ENCODE measurements around the gene MAPT. TPM values are rescaled to one million over a fixed set of nuclear protein-coding genes. Genes with fewer than 3 reads are reported as not detected.

The MAPT gene
- total RNA-seq, 1 experiment from 2014 or later: 8.3 TPM

GRCh38 chr17:46028374-46028773, 134.0 kb downstream of the MAPT start:
- no peaks in the 10 kb centered on the region for H3K9me3 ChIP-seq (ENCODE audit: low read depth, low read length, poor library complexity, severe bottlenecking)
- H3K36me3 ChIP-seq (ENCODE audit: insufficient read depth, low read length, poor library complexity, severe bottlenecking): peaks cover 14% of the 10 kb centered on the region
- no peak overlapping the region for H3K4me3 ChIP-seq (ENCODE audit: low read depth, low read length, poor library complexity, severe bottlenecking)
- no peak overlapping the region for H3K27ac ChIP-seq (ENCODE audit: low read depth, low read length, poor library complexity, severe bottlenecking)
- intact Hi-C loops (cut with micrococcal nuclease; ENCODE audit: unreplicated experiment): no loop called here
- ChIA-PET POLR2A (ENCODE audit: low non-redundant PET) (no interaction called here), CTCF (no interaction called here)
- TF ChIP-seq CTCF (conservative IDR thresholded peaks at IDR 0.05; ENCODE audit: low read depth, low read length) (no peak), EZH2 (IDR thresholded peaks at IDR 0.05; ENCODE audit: borderline replicate concordance, low read depth, low read length, poor library complexity, severe bottlenecking) (no peak)
- no peak for DNase-seq (ENCODE audit: low spot score)
- H3K27me3 ChIP-seq (replicated peaks; ENCODE audit: insufficient read depth, low read depth, low read length, poor library complexity): no peaks in the 10 kb centered on the region
- H3K4me1 ChIP-seq (ENCODE audit: insufficient read depth, low read length, poor library complexity, severe bottlenecking): no peaks in the 10 kb centered on the region
- no TSS peak for BruUV-seq (replicated peaks)

- peaks cover 21% of the 10 kb centered on the region for H3K36me3 ChIP-seq (ENCODE audit: insufficient read depth, low read length, poor library complexity, severe bottlenecking)
- no peaks in the 10 kb centered on the region for H3K9me3 ChIP-seq (ENCODE audit: low read depth, low read length, poor library complexity, severe bottlenecking)
- POLR2A ChIA-PET (ENCODE audit: low non-redundant PET): no interaction called here
- H3K4me3 ChIP-seq (ENCODE audit: low read depth, low read length, poor library complexity, severe bottlenecking): no peak overlapping the region
- CTCF ChIA-PET: interaction anchor here (0.6 kb wide), 1 partner anchor 164 kb away, joined by 4 read pairs; the partner anchor contains the start of gene KANSL1
- no TSS peak for BruUV-seq (replicated peaks)
- intact Hi-C loops (cut with micrococcal nuclease; ENCODE audit: unreplicated experiment): no loop called here
- TF ChIP-seq EZH2 (IDR thresholded peaks at IDR 0.05; ENCODE audit: borderline replicate concordance, low read depth, low read length, poor library complexity, severe bottlenecking): no peak
- no peak for TF ChIP-seq CTCF (conservative IDR thresholded peaks at IDR 0.05; ENCODE audit: low read depth, low read length)
- DNase-seq (ENCODE audit: low spot score): no peak
- H3K27ac ChIP-seq (ENCODE audit: low read depth, low read length, poor library complexity, severe bottlenecking): no peak overlapping the region
- H3K4me1 ChIP-seq (ENCODE audit: insufficient read depth, low read length, poor library complexity, severe bottlenecking): no peaks in the 10 kb centered on the region
- no peaks in the 10 kb centered on the region for H3K27me3 ChIP-seq (replicated peaks; ENCODE audit: insufficient read depth, low read depth, low read length, poor library complexity)
Observed at GRCh38 chr17:46028981-46029565, 134.7 kb downstream of the MAPT start.

- ChIA-PET CTCF (interaction anchor here (0.6 kb wide), 1 partner anchor 163 kb away, joined by 4 read pairs; the partner anchor contains the start of gene KANSL1), POLR2A (ENCODE audit: low non-redundant PET) (no interaction called here)
- TF ChIP-seq CTCF (conservative IDR thresholded peaks at IDR 0.05; ENCODE audit: low read depth, low read length) (no peak), EZH2 (IDR thresholded peaks at IDR 0.05; ENCODE audit: borderline replicate concordance, low read depth, low read length, poor library complexity, severe bottlenecking) (no peak)
- H3K4me3 ChIP-seq (ENCODE audit: low read depth, low read length, poor library complexity, severe bottlenecking): no peak overlapping the region
- H3K4me1 ChIP-seq (ENCODE audit: insufficient read depth, low read length, poor library complexity, severe bottlenecking): no peaks in the 10 kb centered on the region
- DNase-seq (ENCODE audit: low spot score): no peak
- no TSS peak for BruUV-seq (replicated peaks)
- H3K27ac ChIP-seq (ENCODE audit: low read depth, low read length, poor library complexity, severe bottlenecking): no peak overlapping the region
- H3K9me3 ChIP-seq (ENCODE audit: low read depth, low read length, poor library complexity, severe bottlenecking): no peaks in the 10 kb centered on the region
- intact Hi-C loops (cut with micrococcal nuclease; ENCODE audit: unreplicated experiment): no loop called here
- H3K36me3 ChIP-seq (ENCODE audit: insufficient read depth, low read length, poor library complexity, severe bottlenecking): peaks cover 24% of the 10 kb centered on the region
- H3K27me3 ChIP-seq (replicated peaks; ENCODE audit: insufficient read depth, low read depth, low read length, poor library complexity): no peaks in the 10 kb centered on the region
Observed at GRCh38 chr17:46029627-46030026, 135.3 kb downstream of the MAPT start.

Data from A673 (cell line).